ENCODE measurements around the gene XPR1.
"Not testable (repeated sequence)": the region's sequence is repeated elsewhere in the genome, so short reads cannot be mapped to it uniquely, and the experiment has no call there.

Gene XPR1

GRCh38 chr1:180814258-180814657, 182.4 kb downstream of the XPR1 start:
- Histone ChIP-seq H3K27ac (no peak overlapping the region), H3K27me3 (replicated peaks) (no peaks in the 10 kb centered on the region), H3K4me3 (ENCODE audit: low read depth, low read length) (no peak overlapping the region), H3K36me3 (replicated peaks) (no peaks in the 10 kb centered on the region)
- TF ChIP-seq CTCF (IDR thresholded peaks at IDR 0.05; ENCODE audit: low read depth, low read length, missing control alignments): no peak
- in situ Hi-C loops (cut with HindIII; ENCODE audit: low pct_ligation_motif_present, low sequenced_read_pairs): no loop called here
- no peak for DNase-seq

- no peaks in the 10 kb centered on the region for H3K36me3 ChIP-seq (replicated peaks)
- H3K27me3 ChIP-seq (replicated peaks): no peaks in the 10 kb centered on the region
- in situ Hi-C loops (cut with HindIII; ENCODE audit: low pct_ligation_motif_present, low sequenced_read_pairs): no loop called here
- DNase-seq: no peak
- no peak for TF ChIP-seq CTCF (IDR thresholded peaks at IDR 0.05; ENCODE audit: low read depth, low read length, missing control alignments)
- H3K4me3 ChIP-seq (ENCODE audit: low read depth, low read length): no peak overlapping the region
- no peak overlapping the region for H3K27ac ChIP-seq
Measured at GRCh38 chr1:180815188-180815587, 183.4 kb downstream of the XPR1 start.

- no peak for TF ChIP-seq CTCF (IDR thresholded peaks at IDR 0.05; ENCODE audit: low read depth, low read length, missing control alignments)
- Histone ChIP-seq H3K27ac (no peak overlapping the region), H3K4me3 (ENCODE audit: low read depth, low read length) (no peak overlapping the region), H3K36me3 (replicated peaks) (no peaks in the 10 kb centered on the region), H3K27me3 (replicated peaks) (no peaks in the 10 kb centered on the region)
- in situ Hi-C loops (cut with HindIII; ENCODE audit: low pct_ligation_motif_present, low sequenced_read_pairs): no loop called here
- DNase-seq: no peak
Measured at GRCh38 chr1:180816132-180816531, 184.3 kb downstream of the XPR1 start.

GRCh38 chr1:180821970-180822369, 190.1 kb downstream of the XPR1 start:
- no peak for TF ChIP-seq CTCF (IDR thresholded peaks at IDR 0.05; ENCODE audit: low read depth, low read length, missing control alignments)
- in situ Hi-C loops (cut with HindIII; ENCODE audit: low pct_ligation_motif_present, low sequenced_read_pairs): no loop called here
- Histone ChIP-seq H3K36me3 (replicated peaks) (no peaks in the 10 kb centered on the region), H3K4me3 (ENCODE audit: low read depth, low read length) (no peak overlapping the region), H3K27me3 (replicated peaks) (no peaks in the 10 kb centered on the region), H3K27ac (no peak overlapping the region)
- DNase-seq: no peak

GRCh38 chr1:180831507-180831906, 199.7 kb downstream of the XPR1 start:
- H3K36me3 ChIP-seq (replicated peaks); in situ Hi-C loops (cut with HindIII; ENCODE audit: low pct_ligation_motif_present, low sequenced_read_pairs); H3K4me3 ChIP-seq (ENCODE audit: low read depth, low read length); H3K27me3 ChIP-seq (replicated peaks); DNase-seq; H3K27ac ChIP-seq: not testable (repeated sequence)

DNA sequence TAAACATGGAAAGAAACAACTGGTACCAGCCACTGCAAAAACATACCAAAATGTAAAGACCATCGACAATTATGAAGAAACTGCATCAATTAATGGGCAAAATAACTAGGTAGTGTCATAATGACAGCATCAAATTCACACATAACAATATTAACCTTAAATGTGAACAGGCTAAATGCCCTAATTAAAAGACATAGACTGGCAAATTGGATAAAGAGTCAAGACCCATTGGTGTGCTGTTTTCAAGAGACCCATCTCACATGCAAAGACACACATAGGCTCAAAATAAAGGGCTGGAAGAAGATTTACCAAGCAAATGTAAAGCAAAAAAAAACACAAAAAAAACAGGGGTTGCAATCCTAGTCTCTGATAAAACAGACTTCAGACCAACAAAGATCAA, 201.4 kb downstream of the XPR1 start:
- in situ Hi-C loops (cut with HindIII; ENCODE audit: low pct_ligation_motif_present, low sequenced_read_pairs); H3K27ac ChIP-seq; H3K36me3 ChIP-seq (replicated peaks); H3K4me3 ChIP-seq (ENCODE audit: low read depth, low read length); H3K27me3 ChIP-seq (replicated peaks); DNase-seq: not testable (repeated sequence)

GRCh38 chr1:180836449-180836848, 204.6 kb downstream of the XPR1 start:
- Histone ChIP-seq H3K4me3 (ENCODE audit: low read depth, low read length) (no peak overlapping the region), H3K27me3 (replicated peaks) (no peaks in the 10 kb centered on the region), H3K36me3 (replicated peaks) (no peaks in the 10 kb centered on the region), H3K27ac (no peak overlapping the region)
- in situ Hi-C loops (cut with HindIII; ENCODE audit: low pct_ligation_motif_present, low sequenced_read_pairs): no loop called here
- TF ChIP-seq CTCF (IDR thresholded peaks at IDR 0.05; ENCODE audit: low read depth, low read length, missing control alignments): no peak
- DNase-seq: no peak
